K562 (cell line): ENCODE results near the gene ZDHHC5. TPM values are rescaled to one million over a fixed set of nuclear protein-coding genes. Genes with fewer than 3 reads are reported as not detected.

Source experiments
- ARID1B ChIP-seq: fragments of 450-650 bp; IDR thresholded peaks from 2 replicates; pipeline ENCODE4 v1.6.1; 2016; ENCODE audit warnings: antibody characterized with exemption, mild to moderate bottlenecking, inconsistent platforms
- ARID3A ChIP-seq: IDR thresholded peaks from 2 replicates; pipeline ENCODE4 v1.6.1; 2012; ENCODE audit warnings: low read depth, low read length, improper control_type of control experiment, borderline replicate concordance
- CHD2 ChIP-seq: IDR thresholded peaks from 2 replicates; pipeline ENCODE4 v1.6.1; 2011; ENCODE audit warnings: low read depth, low read length
- DPF2 ChIP-seq: fragments of 450-650 bp; IDR thresholded peaks from 2 replicates; pipeline ENCODE4 v1.6.1; 2016
- HBP1 ChIP-seq: fragments of 450-650 bp; formaldehyde crosslinking; IDR thresholded peaks from 2 replicates; pipeline ENCODE4 v1.4.0; 2022; ENCODE audit warnings: missing genetic modification characterization
- HDAC1 ChIP-seq, 2 experiments: fragments of 450-650 bp; IDR thresholded peaks; 2 replicates each; pipeline ENCODE4 v1.6.1; 2016 to 2017; ENCODE audit warnings: inconsistent platforms in 1 of 2, mild to moderate bottlenecking in 1 of 2, moderate library complexity in 1 of 2
- HLTF ChIP-seq: fragments of 450-650 bp; IDR thresholded peaks from 2 replicates; pipeline ENCODE4 v1.6.1; 2016
- MBD1 ChIP-seq: fragments of 250-450 bp; sonication (Bioruptor Pico); IDR thresholded peaks from 2 replicates; pipeline ENCODE4 v1.8.0; 2022; ENCODE audit warnings: inconsistent platforms
- RAD21 ChIP-seq, 2 experiments: fragments of 250-450 bp in 1 of 2; fragments of 450-650 bp in 1 of 2; sonication (Bioruptor Pico) in 1 of 2; formaldehyde crosslinking in 1 of 2; IDR thresholded peaks in 1 of 2; conservative IDR thresholded peaks in 1 of 2; 2 replicates each; pipeline versions ENCODE4 v1.4.0 to v1.8.0; 2020 to 2022; ENCODE audit warnings: mild to moderate bottlenecking in 2 of 2, moderate library complexity in 1 of 2
- RBM15 ChIP-seq: fragments of 200-400 bp; formaldehyde crosslinking; IDR thresholded peaks from 2 replicates; pipeline ENCODE4 v1.6.1; 2018; ENCODE audit warnings: mild to moderate bottlenecking, low read length, moderate library complexity; ENCODE audit not compliant: insufficient read depth
- SFPQ ChIP-seq: fragments of 200-400 bp; formaldehyde crosslinking; IDR thresholded peaks from 2 replicates; pipeline ENCODE4 v1.6.1; 2017; ENCODE audit warnings: mild to moderate bottlenecking, low read depth, low read length, moderate library complexity
- SMAD2 ChIP-seq: fragments of 150-350 bp; IDR thresholded peaks from 2 replicates; pipeline ENCODE4 v1.6.1; 2014; ENCODE audit warnings: low read depth, mild to moderate bottlenecking, low read length
- TAF9B ChIP-seq: fragments of 450-650 bp; IDR thresholded peaks from 2 replicates; pipeline ENCODE4 v1.6.1; 2018; ENCODE audit warnings: mild to moderate bottlenecking; ENCODE audit not compliant: partially characterized antibody
- TRIM28 ChIP-seq: fragments of 450-650 bp; IDR thresholded peaks from 2 replicates; pipeline ENCODE4 v1.6.1; 2017
- ZBTB1 ChIP-seq: sonication (generic); formaldehyde crosslinking; IDR thresholded peaks from 2 replicates; pipeline ENCODE4 v1.8.1; 2023; ENCODE audit warnings: missing genetic modification reagents, low read depth, mild to moderate bottlenecking, borderline replicate concordance
- ZNF212 ChIP-seq: fragments of 450-650 bp; formaldehyde crosslinking; IDR thresholded peaks from 2 replicates; pipeline ENCODE4 v1.4.0; 2020; ENCODE audit warnings: mild to moderate bottlenecking
- ZNF263 ChIP-seq: sonication (generic); formaldehyde crosslinking; IDR thresholded peaks from 2 replicates; pipeline ENCODE4 v1.8.0; 2022; ENCODE audit warnings: mild to moderate bottlenecking, missing genetic modification reagents, borderline replicate concordance
- ZNF639 ChIP-seq, 2 experiments: fragments of 200-800 bp in 1 of 2; sonication (Bioruptor generic) in 1 of 2; sonication (generic) in 1 of 2; formaldehyde crosslinking in 1 of 2; IDR thresholded peaks in 1 of 2; conservative IDR thresholded peaks in 1 of 2; 2 replicates each; pipeline versions ENCODE4 v1.5.0 to v1.6.1; 2016 to 2020; ENCODE audit warnings: missing compliant biosample characterization in 1 of 2, missing genetic modification characterization in 1 of 2, missing genetic modification reagents in 1 of 2
- polyA plus RNA-seq, 8 experiments: library from polyadenylated mRNA; depleted of rRNA in 4 of 8; stranded (reverse) in 5 of 8; unstranded in 3 of 8; fragments of >200 nt; fragmentation: Nextera tagmentation in 2 of 8; fragmentation: Illumina TruSeq in 1 of 8; extraction: Ambion mirVana in 2 of 8; extraction: Trizol in 1 of 8; gene quantifications; 2 replicates each; pipeline versions ENCODE4 v1.2.1 to v1.2.3, GENCODE V29; 2011 to 2014; ENCODE audit warnings: inconsistent platforms in 1 of 8, missing spikeins in 1 of 8
- total RNA-seq, 7 experiments: library from RNA; depleted of rRNA in 6 of 7; stranded (reverse); fragments of >200 nt in 6 of 7; fragmentation: Illumina TruSeq in 2 of 7; extraction: Trizol in 2 of 7; gene quantifications; 2 replicates each; pipeline versions ENCODE4 v1.2.1 to v1.2.3, GENCODE V29; 2011 to 2021; ENCODE audit warnings: low replicate concordance in 1 of 7

ZDHHC5 gene
- total and polyA plus RNA-seq, 9 of the 15 experiments (the other 6 are each of a cell fraction or from before 2014, with no cell fraction given) = 3.8 to 64.2 (median 35.9) TPM

- 0 out of 2 replicates have a peak, but pooled peaks have one; percentile 50 for TF ChIP-seq HBP1 (CRISPR knock-in tag)
- TF ChIP-seq ARID3A = no peak
- TF ChIP-seq HDAC1 (IDR thresholded peaks at IDR 0.05) = peak in 1 of 2 experiments; percentile 91; a peak in 2 of 4 replicates
- TF ChIP-seq TAF9B = no peak
- TF ChIP-seq RAD21 (CRISPR knock-in tag; conservative IDR thresholded peaks at IDR 0.05 in 1 of 2, IDR thresholded peaks at IDR 0.05 in 1 of 2) = 0 out of 4 replicates have a peak, but pooled peaks of 1 of the 2 experiments have one; percentile 6
- no peak for TF ChIP-seq RBM15
- no peak for TF ChIP-seq ZNF263 (CRISPR knock-in tag)
- no peak for TF ChIP-seq DPF2
- peak; percentile 26; the same call in 1 of the 2 replicates for TF ChIP-seq ARID1B
- no peak for TF ChIP-seq SMAD2
- no peak for TF ChIP-seq HLTF
- TF ChIP-seq SFPQ = no peak
- TF ChIP-seq TRIM28 = no peak
- TF ChIP-seq MBD1 (CRISPR knock-in tag) = no peak
- peak; percentile 97 for TF ChIP-seq CHD2
- no peak for TF ChIP-seq ZBTB1
- TF ChIP-seq ZNF212 (CRISPR knock-in tag) = peak; percentile 56; the same call in 1 of the 2 replicates
- peak in 1 of 2 experiments; percentile 76; a peak in 1 of 4 replicates for TF ChIP-seq ZNF639 (CRISPR knock-in tag; conservative IDR thresholded peaks at IDR 0.05 in 1 of 2, IDR thresholded peaks at IDR 0.05 in 1 of 2)
Observed at GRCh38 chr11:57657194-57658022, 10.5 kb upstream of the ZDHHC5 start, which contains the start of gene CLP1 (continued).
